Lower lobe of right lung (tissue), 2 donors: ENCODE data around the gene MDFIC2. TPM values are rescaled to one million over a fixed set of nuclear protein-coding genes. Genes with fewer than 3 reads are reported as not detected.
"Not testable (repeated sequence)": the region's sequence is repeated elsewhere in the genome, so short reads cannot be mapped to it uniquely, and the experiment has no call there.

Experiments used
- ATAC-seq, 2 donors: fragments of 200-7000 bp; cut with Tn5 transposase; one replicate each; pipeline ENCODE4 v1.9.1; 2020 to 2022; ENCODE audit warnings: mild to moderate bottlenecking in 2 of 2, moderate library complexity in 2 of 2
- DNase-seq: peaks from one replicate; pipeline ENCODE4 v3.0.0-alpha.2; 2020
- H3K27ac ChIP-seq: fragments of 200-600 bp; one replicate; pipeline ENCODE4 v1.8.0; 2022
- H3K27me3 ChIP-seq: fragments of 200-600 bp; one replicate; pipeline ENCODE4 v1.8.0; 2022; ENCODE audit warnings: low read depth
- H3K36me3 ChIP-seq: fragments of 200-600 bp; one replicate; pipeline ENCODE4 v1.8.0; 2022; ENCODE audit warnings: mild to moderate bottlenecking
- H3K4me1 ChIP-seq: fragments of 200-600 bp; one replicate; pipeline ENCODE4 v1.8.0; 2022
- H3K4me3 ChIP-seq: fragments of 200-600 bp; one replicate; pipeline ENCODE4 v1.8.0; 2022; ENCODE audit warnings: mild to moderate bottlenecking
- H3K9me3 ChIP-seq: fragments of 200-600 bp; one replicate; pipeline ENCODE4 v1.8.0; 2022
- CTCF ChIP-seq: fragments of 200-600 bp; IDR thresholded peaks from one replicate; pipeline ENCODE4 v1.8.0; 2022; ENCODE audit warnings: antibody characterized with exemption, mild to moderate bottlenecking
- intact Hi-C: fragments of 100-400 bp; cut with DNase I; formaldehyde crosslinking; loops from one replicate; pipeline ENCODE4 v1.11.0; 2022
- total RNA-seq: library from RNA; stranded (reverse); fragmentation: NEBNext Ultra II Directional; extraction: Animal tissue kit (Norgen Biotek cat#: 25700); gene quantifications from one replicate; pipeline ENCODE4 v1.2.1, GENCODE V29; 2021
- donor health status: DM: no; HTN: yes; CAD: no; lungs with severe emphysema.

MDFIC2 gene
- total RNA-seq, 1 donor from 2014 or later = not detected

GRCh38 chr3:70308760-70309159 lies 3.7 kb downstream of the MDFIC2 start:
- intact Hi-C loops = no loop called here
- Histone ChIP-seq H3K27me3 (no peaks in the 10 kb centered on the region), H3K4me3 (no peak overlapping the region), H3K9me3 (no peaks in the 10 kb centered on the region), H3K27ac (no peak overlapping the region), H3K36me3 (no peaks in the 10 kb centered on the region), H3K4me1 (no peaks in the 10 kb centered on the region)
- ATAC-seq (no peak), DNase-seq (no peak)
- TF ChIP-seq CTCF = no peak

- Histone ChIP-seq H3K4me1 (no peaks in the 10 kb centered on the region), H3K27ac (no peak overlapping the region), H3K9me3 (no peaks in the 10 kb centered on the region), H3K27me3 (no peaks in the 10 kb centered on the region), H3K4me3 (no peak overlapping the region), H3K36me3 (no peaks in the 10 kb centered on the region)
- ATAC-seq = no peak
- no peak for TF ChIP-seq CTCF
- no peak for DNase-seq
- intact Hi-C loops = no loop called here
Observed at GRCh38 chr3:70306736-70307135, 5.7 kb downstream of the MDFIC2 start.

- H3K4me3 ChIP-seq = no peak overlapping the region
- DNase-seq (no peak), ATAC-seq (no peak)
- no peaks in the 10 kb centered on the region for H3K4me1 ChIP-seq
- no peaks in the 10 kb centered on the region for H3K27me3 ChIP-seq
- TF ChIP-seq CTCF = no peak
- intact Hi-C loops = no loop called here
- no peak overlapping the region for H3K27ac ChIP-seq
- H3K36me3 ChIP-seq = no peaks in the 10 kb centered on the region
- H3K9me3 ChIP-seq = no peaks in the 10 kb centered on the region
Observed at GRCh38 chr3:70298385-70298784, 14.1 kb downstream of the MDFIC2 start.

GRCh38 chr3:70291097-70291482 lies 21.3 kb downstream of the MDFIC2 start:
- H3K27ac ChIP-seq = no peak overlapping the region
- no peak for ATAC-seq
- H3K27me3 ChIP-seq = no peaks in the 10 kb centered on the region
- no peaks in the 10 kb centered on the region for H3K36me3 ChIP-seq
- no peak for TF ChIP-seq CTCF
- intact Hi-C loops = no loop called here
- DNase-seq = no peak
- H3K9me3 ChIP-seq = no peaks in the 10 kb centered on the region
- H3K4me1 ChIP-seq = no peaks in the 10 kb centered on the region
- no peak overlapping the region for H3K4me3 ChIP-seq

GRCh38 chr3:70290431-70291096 lies 21.9 kb downstream of the MDFIC2 start:
- H3K36me3 ChIP-seq, H3K4me1 ChIP-seq, intact Hi-C loops, H3K27me3 ChIP-seq, H3K9me3 ChIP-seq, H3K4me3 ChIP-seq, H3K27ac ChIP-seq, ATAC-seq, DNase-seq: not testable (repeated sequence)

GRCh38 chr3:70281663-70282062 lies 30.8 kb downstream of the MDFIC2 start:
- no peaks in the 10 kb centered on the region for H3K4me1 ChIP-seq
- no peaks in the 10 kb centered on the region for H3K27me3 ChIP-seq
- H3K9me3 ChIP-seq = no peaks in the 10 kb centered on the region
- no peak overlapping the region for H3K4me3 ChIP-seq
- intact Hi-C loops = no loop called here
- DNase-seq (no peak), ATAC-seq (no peak)
- no peak for TF ChIP-seq CTCF
- no peak overlapping the region for H3K27ac ChIP-seq
- no peaks in the 10 kb centered on the region for H3K36me3 ChIP-seq
